ENCODE results near the gene ARSI.

GRCh38 chr5:150246429-150246828 lies 56.3 kb downstream of the ARSI start:
- no peak for TF ChIP-seq PATZ1 (CRISPR knock-in tag; IDR thresholded peaks at IDR 0.05; ENCODE audit: borderline replicate concordance)
- TF ChIP-seq ZFP30 (CRISPR knock-in tag; IDR thresholded peaks at IDR 0.05): no peak
- no peak for TF ChIP-seq TCF4 (CRISPR knock-in tag; IDR thresholded peaks at IDR 0.05; ENCODE audit: borderline replicate concordance)
- no peak for TF ChIP-seq ZFP3 (CRISPR knock-in tag; IDR thresholded peaks at IDR 0.05)
- no peak for TF ChIP-seq RARB (CRISPR knock-in tag; IDR thresholded peaks at IDR 0.05)
- TF ChIP-seq ARNTL (CRISPR knock-in tag; IDR thresholded peaks at IDR 0.05; ENCODE audit: borderline replicate concordance, low read depth): no peak
- no peak for TF ChIP-seq CSDC2 (CRISPR knock-in tag; IDR thresholded peaks at IDR 0.05)
- TF ChIP-seq BACH2 (CRISPR knock-in tag; IDR thresholded peaks at IDR 0.05; ENCODE audit: borderline replicate concordance): no peak
